ENCODE data around the gene CYRIA. TPM values are rescaled to one million over a fixed set of nuclear protein-coding genes. Genes with fewer than 3 reads are reported as not detected.
A peak's percentile ranks its signal among the peaks of the same experiment; 100 is the strongest.

CYRIA gene
- total RNA-seq, 4 donors from 2014 or later, result 3.3 to 5.7 (median 4.9) TPM

GRCh38 chr2:16653083-16653375 is 12.6 kb downstream of the CYRIA start:
- Histone ChIP-seq H3K27ac (peak overlapping the region in 3 of 4 donors; percentile 30 to 67 (median 58)), H3K4me3 (no peak overlapping the region), H3K36me3 (no peaks in the 10 kb centered on the region), H3K9me3 (no peaks in the 10 kb centered on the region), H3K4me1 (peaks cover 0 to 73% (median 33%) of the 10 kb centered on the region in 4 donors), H3K27me3 (no peaks in the 10 kb centered on the region)
- DNase-seq (ENCODE audit: low spot score in 2 of 2), result no peak
- WGBS, 2 donors, result 87 to 88% methylated on average over 2 of the region's 2 CpGs
- TF ChIP-seq POLR2A (IDR thresholded peaks at IDR 0.05) (no peak), EP300 (IDR thresholded peaks at IDR 0.05) (no peak), CTCF (IDR thresholded peaks at IDR 0.05) (no peak)

- Histone ChIP-seq H3K4me1 (peaks cover 0 to 72% (median 33%) of the 10 kb centered on the region in 4 donors), H3K4me3 (no peak overlapping the region), H3K9me3 (no peaks in the 10 kb centered on the region), H3K27ac (peak overlapping the region in 3 of 4 donors; percentile 30 to 67 (median 58)), H3K36me3 (no peaks in the 10 kb centered on the region), H3K27me3 (no peaks in the 10 kb centered on the region)
- DNase-seq (ENCODE audit: low spot score in 2 of 2), result no peak
- no peak for TF ChIP-seq POLR2A (IDR thresholded peaks at IDR 0.05)
- TF ChIP-seq EP300 (IDR thresholded peaks at IDR 0.05), result no peak
- TF ChIP-seq CTCF (IDR thresholded peaks at IDR 0.05), result no peak
- 44 to 49% methylated on average over 8 of the region's 8 CpGs for WGBS, 2 donors
Measured at GRCh38 chr2:16652296-16653082, 13.1 kb downstream of the CYRIA start.

GRCh38 chr2:16650287-16651249 is 15.1 kb downstream of the CYRIA start:
- TF ChIP-seq CTCF (IDR thresholded peaks at IDR 0.05) (no peak), POLR2A (IDR thresholded peaks at IDR 0.05) (no peak), EP300 (IDR thresholded peaks at IDR 0.05) (no peak)
- 27 to 40% methylated on average over 12 of the region's 12 CpGs for WGBS, 2 donors
- H3K4me1 ChIP-seq, result peaks cover 0 to 57% (median 24%) of the 10 kb centered on the region in 4 donors
- no peak for DNase-seq (ENCODE audit: low spot score in 2 of 2)
- H3K27ac ChIP-seq, result peak overlapping the region in 3 of 4 donors; percentile 15 to 50 (median 42)
- H3K9me3 ChIP-seq, result no peaks in the 10 kb centered on the region
- peak overlapping the region in 2 of 4 donors; percentile 8 to 13 for H3K4me3 ChIP-seq
- H3K36me3 ChIP-seq, result no peaks in the 10 kb centered on the region
- H3K27me3 ChIP-seq, result no peaks in the 10 kb centered on the region

- DNase-seq (ENCODE audit: low spot score in 2 of 2), result no peak
- TF ChIP-seq EP300 (IDR thresholded peaks at IDR 0.05) (no peak), CTCF (IDR thresholded peaks at IDR 0.05) (no peak), POLR2A (IDR thresholded peaks at IDR 0.05) (no peak)
- no peaks in the 10 kb centered on the region for H3K27me3 ChIP-seq
- no peaks in the 10 kb centered on the region for H3K36me3 ChIP-seq
- no peak overlapping the region for H3K27ac ChIP-seq
- peaks cover 0 to 51% (median 19%) of the 10 kb centered on the region in 4 donors for H3K4me1 ChIP-seq
- H3K9me3 ChIP-seq, result no peaks in the 10 kb centered on the region
- 89 to 91% methylated on average over 9 of the region's 9 CpGs for WGBS, 2 donors
- H3K4me3 ChIP-seq, result no peak overlapping the region
Measured at GRCh38 chr2:16649353-16650286, 16.0 kb downstream of the CYRIA start.
